ENCODE results near the gene BAG2. TPM values are rescaled to one million over a fixed set of nuclear protein-coding genes. Genes with fewer than 3 reads are reported as not detected.

BAG2 gene
- polyA plus RNA-seq, 1 experiment: 43.4 TPM

- Histone ChIP-seq H3K9me3 (ENCODE audit: control insufficient read depth, insufficient read depth, low read length) (no peaks in the 10 kb centered on the region), H3K27me3 (ENCODE audit: control insufficient read depth, insufficient read depth, low read length) (no peaks in the 10 kb centered on the region), H3K4me3 (ENCODE audit: low read depth, low read length) (no peak overlapping the region), H3K27ac (ENCODE audit: low read depth, low read length) (no peak overlapping the region)
- ChIA-PET POLR2A (interaction anchor here (1.1 to 1.3 kb wide), 2 partner anchors 14 to 32 kb away, joined by 3 read pairs; no protein-coding TSS in a partner anchor), CTCF (interaction anchor here (1.4 to 1.8 kb wide), 3 partner anchors 14 to 109 kb away, joined by 3 to 7 read pairs (median 4); no protein-coding TSS in a partner anchor)
- no peak for TF ChIP-seq CTCF (IDR thresholded peaks at IDR 0.05; ENCODE audit: low read depth, low read length)
- DNase-seq (ENCODE audit: low read depth, low spot score): no peak
These were observed 35.0 kb downstream of the BAG2 start for GRCh38 chr6:57207141-57207540.

- no peaks in the 10 kb centered on the region for H3K27me3 ChIP-seq (ENCODE audit: control insufficient read depth, insufficient read depth, low read length)
- no peak overlapping the region for H3K4me3 ChIP-seq (ENCODE audit: low read depth, low read length)
- ChIA-PET CTCF (interaction anchor here (0.5 to 1.4 kb wide), 3 partner anchors 14 to 274 kb away, joined by 3 to 4 read pairs (median 4); no protein-coding TSS in a partner anchor), POLR2A (interaction anchor here (0.6 to 1.3 kb wide), 2 partner anchors 26 to 32 kb away, joined by 3 read pairs; no protein-coding TSS in a partner anchor)
- DNase-seq (ENCODE audit: low read depth, low spot score): no peak
- peak overlapping the region; percentile 32 for H3K27ac ChIP-seq (ENCODE audit: low read depth, low read length)
- H3K9me3 ChIP-seq (ENCODE audit: control insufficient read depth, insufficient read depth, low read length): no peaks in the 10 kb centered on the region
- no peak for TF ChIP-seq CTCF (IDR thresholded peaks at IDR 0.05; ENCODE audit: low read depth, low read length)
These were observed 35.7 kb downstream of the BAG2 start for GRCh38 chr6:57207872-57208271.

- POLR2A ChIA-PET: no interaction called here
- CTCF ChIA-PET: no interaction called here
These were observed 36.9 kb downstream of the BAG2 start for GRCh38 chr6:57209030-57209429.

GRCh38 chr6:57210060-57210459 lies 37.9 kb downstream of the BAG2 start:
- no peak overlapping the region for H3K4me3 ChIP-seq (ENCODE audit: low read depth, low read length)
- no peaks in the 10 kb centered on the region for H3K9me3 ChIP-seq (ENCODE audit: control insufficient read depth, insufficient read depth, low read length)
- ChIA-PET POLR2A (no interaction called here), CTCF (no interaction called here)
- TF ChIP-seq CTCF (IDR thresholded peaks at IDR 0.05; ENCODE audit: low read depth, low read length): no peak
- no peak for DNase-seq (ENCODE audit: low read depth, low spot score)
- no peak overlapping the region for H3K27ac ChIP-seq (ENCODE audit: low read depth, low read length)
- no peaks in the 10 kb centered on the region for H3K27me3 ChIP-seq (ENCODE audit: control insufficient read depth, insufficient read depth, low read length)

More at GRCh38 chr6:57209030-57209429, 36.9 kb downstream of the BAG2 start:
- H3K27ac ChIP-seq (ENCODE audit: low read depth, low read length): no peak overlapping the region
- no peak for TF ChIP-seq CTCF (IDR thresholded peaks at IDR 0.05; ENCODE audit: low read depth, low read length)
- no peak overlapping the region for H3K4me3 ChIP-seq (ENCODE audit: low read depth, low read length)
- H3K9me3 ChIP-seq (ENCODE audit: control insufficient read depth, insufficient read depth, low read length): no peaks in the 10 kb centered on the region
- H3K27me3 ChIP-seq (ENCODE audit: control insufficient read depth, insufficient read depth, low read length): no peaks in the 10 kb centered on the region
- no peak for DNase-seq (ENCODE audit: low read depth, low spot score)

GRCh38 chr6:57215260-57215659 lies 43.1 kb downstream of the BAG2 start:
- POLR2A ChIA-PET: no interaction called here
- CTCF ChIA-PET: interaction anchor here (0.6 to 1.9 kb wide), 3 partner anchors 11 to 273 kb away, joined by 4 to 5 read pairs (median 4); no protein-coding TSS in a partner anchor
- DNase-seq (ENCODE audit: low read depth, low spot score): no peak

More at GRCh38 chr6:57215260-57215659, 43.1 kb downstream of the BAG2 start:
- no peak for TF ChIP-seq CTCF (IDR thresholded peaks at IDR 0.05; ENCODE audit: low read depth, low read length)
- no peaks in the 10 kb centered on the region; the same call in 1 of the 2 replicates for H3K9me3 ChIP-seq (ENCODE audit: control insufficient read depth, insufficient read depth, low read length)
- H3K27me3 ChIP-seq (ENCODE audit: control insufficient read depth, insufficient read depth, low read length): no peaks in the 10 kb centered on the region
- no peak overlapping the region for H3K4me3 ChIP-seq (ENCODE audit: low read depth, low read length)
- H3K27ac ChIP-seq (ENCODE audit: low read depth, low read length): no peak overlapping the region

Measured in AG04450 (cell line).